Nephron (organoid): ENCODE measurements around the gene PPP1R14B.

Experiments used
- H3K27ac Mint-ChIP-seq, 3 experiments: 2 replicates each; pipeline ENCODE4 v1.8.0; 2020; ENCODE audit warnings: mixed read lengths in 3 of 3, mild to moderate bottlenecking in 2 of 3, moderate library complexity in 1 of 3
- H3K27me3 Mint-ChIP-seq: 2 replicates; pipeline ENCODE4 v1.8.0; 2021; ENCODE audit warnings: low read depth, mild to moderate bottlenecking, moderate library complexity, mixed read lengths
- H3K36me3 Mint-ChIP-seq: 2 replicates; pipeline ENCODE4 v1.8.0; 2020; ENCODE audit warnings: low read depth, mixed read lengths
- H3K4me1 Mint-ChIP-seq: 2 replicates; pipeline ENCODE4 v1.8.0; 2020; ENCODE audit warnings: mixed read lengths
- H3K4me3 Mint-ChIP-seq, 3 experiments: 2 replicates each; pipeline ENCODE4 v1.8.0; 2020; ENCODE audit warnings: mild to moderate bottlenecking in 3 of 3, mixed read lengths in 3 of 3, moderate library complexity in 2 of 3
- H3K9me3 Mint-ChIP-seq: 2 replicates; pipeline ENCODE4 v1.8.0; 2020; ENCODE audit warnings: mixed read lengths
- CTCF ChIP-seq, 3 experiments: fragments of 200-600 bp; sonication (generic); IDR thresholded peaks; one replicate each; pipeline ENCODE4 v1.5.0; 2021; ENCODE audit warnings: antibody characterized with exemption in 3 of 3; ENCODE audit not compliant: unreplicated experiment in 3 of 3

Gene PPP1R14B

DNA sequence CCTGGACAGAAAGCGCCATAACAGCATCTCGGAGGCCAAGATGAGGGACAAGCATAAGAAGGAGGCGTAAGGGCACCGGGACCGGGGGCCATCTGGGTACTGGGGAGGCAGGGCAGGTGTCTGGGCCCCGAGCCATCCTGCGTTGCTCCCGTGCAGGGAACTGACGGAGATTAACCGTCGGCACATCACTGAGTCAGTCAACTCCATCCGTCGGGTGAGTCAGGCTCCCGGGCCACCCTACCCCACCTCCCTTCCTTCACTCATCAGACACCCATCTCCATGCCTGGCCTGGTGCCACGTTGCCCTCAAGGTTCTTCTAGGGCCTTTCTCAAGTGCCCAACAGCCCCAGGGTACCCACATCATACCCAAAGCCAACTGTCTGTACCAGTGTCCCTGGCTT is 19.6 kb upstream of the PPP1R14B start:
- no peak for TF ChIP-seq CTCF (IDR thresholded peaks at IDR 0.05; ENCODE audit: unreplicated experiment in 3 of 3)
- H3K27ac Mint-ChIP-seq = no peak overlapping the region
- no peaks in the 10 kb centered on the region for H3K9me3 Mint-ChIP-seq
- peaks cover 11% of the 10 kb centered on the region for H3K36me3 Mint-ChIP-seq
- H3K27me3 Mint-ChIP-seq = no peaks in the 10 kb centered on the region
- peak overlapping the region in 2 of 3 experiments; percentile 16 to 53 for H3K4me3 Mint-ChIP-seq
- peaks cover 7% of the 10 kb centered on the region for H3K4me1 Mint-ChIP-seq

DNA sequence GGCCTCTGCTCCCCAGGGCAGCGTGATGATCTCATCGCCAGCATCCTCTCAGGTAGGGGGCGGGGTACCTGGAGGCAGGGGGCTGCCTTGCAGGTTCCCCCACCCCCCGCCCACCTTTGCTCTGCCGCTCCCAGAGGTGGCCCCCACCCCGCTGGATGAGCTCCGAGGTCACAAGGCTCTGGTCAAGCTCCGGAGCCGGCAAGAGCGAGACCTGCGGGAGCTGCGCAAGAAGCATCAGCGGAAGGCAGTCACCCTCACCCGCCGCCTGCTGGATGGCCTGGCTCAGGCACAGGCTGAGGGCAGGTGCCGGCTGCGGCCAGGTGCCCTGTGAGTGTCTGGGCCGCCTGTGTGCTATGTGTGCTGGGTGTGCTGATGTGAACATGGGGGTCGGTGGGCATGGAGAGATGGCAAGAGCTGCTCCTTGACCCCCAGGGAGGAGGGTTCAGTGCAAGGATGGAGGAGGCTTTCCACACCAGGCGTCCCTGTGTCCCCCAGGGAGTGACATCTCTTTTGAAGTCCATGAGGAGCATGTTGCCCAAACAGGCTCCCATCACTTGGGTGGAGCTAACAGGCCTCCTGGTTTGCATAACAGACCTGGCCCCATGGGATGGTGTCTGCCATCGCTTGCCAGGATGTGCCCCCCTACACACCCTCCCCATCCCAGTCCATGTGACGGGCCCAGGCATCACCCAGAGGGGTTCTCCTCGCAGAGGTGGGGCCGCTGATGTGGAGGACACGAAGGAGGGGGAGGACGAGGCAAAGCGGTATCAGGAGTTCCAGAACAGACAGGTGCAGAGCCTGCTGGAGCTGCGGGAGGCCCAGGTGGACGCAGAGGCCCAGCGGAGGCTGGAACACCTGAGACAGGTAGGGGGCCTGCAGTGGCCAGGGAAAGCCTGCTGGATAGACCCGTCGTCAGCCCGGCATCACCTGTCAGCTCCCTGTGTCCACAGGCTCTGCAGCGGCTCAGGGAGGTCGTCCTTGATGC is 18.7 kb upstream of the PPP1R14B start:
- no peaks in the 10 kb centered on the region for H3K27me3 Mint-ChIP-seq
- peaks cover 11% of the 10 kb centered on the region for H3K36me3 Mint-ChIP-seq
- peaks cover 7% of the 10 kb centered on the region for H3K4me1 Mint-ChIP-seq
- H3K27ac Mint-ChIP-seq = no peak overlapping the region
- H3K4me3 Mint-ChIP-seq = no peak overlapping the region
- TF ChIP-seq CTCF (IDR thresholded peaks at IDR 0.05; ENCODE audit: unreplicated experiment in 3 of 3) = no peak
- H3K9me3 Mint-ChIP-seq = no peaks in the 10 kb centered on the region

- H3K27me3 Mint-ChIP-seq = no peaks in the 10 kb centered on the region
- H3K36me3 Mint-ChIP-seq = peaks cover 20% of the 10 kb centered on the region
- no peak overlapping the region for H3K4me3 Mint-ChIP-seq
- H3K27ac Mint-ChIP-seq = peak overlapping the region in 1 of 3 experiments; percentile 29
- no peaks in the 10 kb centered on the region for H3K9me3 Mint-ChIP-seq
- peaks cover 7% of the 10 kb centered on the region for H3K4me1 Mint-ChIP-seq
- TF ChIP-seq CTCF (IDR thresholded peaks at IDR 0.05; ENCODE audit: unreplicated experiment in 3 of 3) = no peak
These were observed 17.7 kb upstream of the PPP1R14B start for GRCh38 chr11:64264371-64264852.

GRCh38 chr11:64263947-64264317 is 17.2 kb upstream of the PPP1R14B start:
- peaks cover 5% of the 10 kb centered on the region for H3K4me1 Mint-ChIP-seq
- no peak for TF ChIP-seq CTCF (IDR thresholded peaks at IDR 0.05; ENCODE audit: unreplicated experiment in 3 of 3)
- H3K9me3 Mint-ChIP-seq = no peaks in the 10 kb centered on the region
- H3K4me3 Mint-ChIP-seq = no peak overlapping the region
- no peaks in the 10 kb centered on the region for H3K27me3 Mint-ChIP-seq
- peaks cover 22% of the 10 kb centered on the region for H3K36me3 Mint-ChIP-seq
- no peak overlapping the region for H3K27ac Mint-ChIP-seq

DNA sequence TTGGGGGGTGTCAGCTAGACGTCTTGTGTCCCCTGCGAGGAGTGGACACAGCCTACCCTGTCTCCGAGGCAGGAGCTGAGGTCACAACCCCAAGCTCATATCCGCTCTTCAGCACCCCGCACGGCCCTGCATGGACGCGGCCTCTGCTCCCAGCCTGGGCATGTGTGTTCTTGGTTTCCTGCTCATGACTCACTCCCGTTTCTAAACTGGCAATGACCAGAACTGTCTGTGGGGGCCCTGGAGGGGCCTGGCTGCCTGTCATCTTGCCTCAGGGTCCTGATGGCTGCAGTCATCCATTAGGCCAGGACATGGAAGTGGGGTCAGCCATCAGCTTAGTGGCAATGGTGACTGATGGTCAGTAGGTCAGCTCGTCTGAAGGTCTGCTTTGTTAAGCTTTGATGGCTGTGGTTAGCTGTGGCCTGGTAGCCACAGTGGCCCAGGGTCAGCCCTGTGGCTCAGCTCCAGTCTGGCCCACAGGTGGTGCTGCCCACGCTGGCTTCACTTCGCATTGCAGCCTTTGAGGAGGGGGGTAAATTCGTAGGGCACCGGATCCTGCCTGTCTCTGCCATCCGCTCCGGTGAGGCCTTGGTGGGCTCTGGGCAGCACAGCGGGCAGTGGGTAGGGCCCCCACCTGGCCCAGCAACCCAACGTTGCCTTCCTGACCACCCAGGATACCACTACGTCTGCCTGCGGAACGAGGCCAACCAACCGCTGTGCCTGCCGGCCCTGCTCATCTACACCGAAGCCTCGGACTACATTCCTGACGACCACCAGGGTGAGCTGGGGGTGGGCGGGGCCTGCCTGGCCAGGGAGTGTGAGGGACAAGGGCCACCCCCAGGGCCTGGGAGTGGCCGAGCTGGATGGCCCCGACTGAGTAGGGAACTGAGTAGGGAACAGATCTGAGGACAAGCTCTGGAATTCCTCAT is 16.5 kb upstream of the PPP1R14B start:
- Mint-ChIP-seq H3K4me3 (no peak overlapping the region), H3K36me3 (peaks cover 19% of the 10 kb centered on the region), H3K9me3 (no peaks in the 10 kb centered on the region), H3K4me1 (no peaks in the 10 kb centered on the region), H3K27me3 (no peaks in the 10 kb centered on the region), H3K27ac (no peak overlapping the region)
- no peak for TF ChIP-seq CTCF (IDR thresholded peaks at IDR 0.05; ENCODE audit: unreplicated experiment in 3 of 3)
